CD8-positive, alpha-beta memory T cell (primary cell): ENCODE measurements around the gene RXRB. TPM values are rescaled to one million over a fixed set of nuclear protein-coding genes. Genes with fewer than 3 reads are reported as not detected.

Experiments
- CTCF ChIA-PET: fragments of 350-600 bp; sonication (Branson Sonifier 250); formaldehyde crosslinking; loops from one replicate; lab custom pipeline; 2021; ENCODE audit warnings: antibody characterized with exemption; lab: Charles Lee
- POLR2A ChIA-PET: fragments of 350-600 bp; sonication (Branson Sonifier 250); formaldehyde crosslinking; loops from one replicate; lab custom pipeline; 2021; ENCODE audit warnings: antibody characterized with exemption; lab: Charles Lee
- DNase-seq, 5 donors: peaks; one replicate each; pipeline versions ENCODE4 v3.0.0 to v3.0.0-alpha.2; 2020 to 2022; ENCODE audit warnings: mixed read lengths in 1 of 5
- H3K27ac ChIP-seq: one replicate; pipeline ENCODE4 v1.7.0; 2013; ENCODE audit warnings: low read depth, mild to moderate bottlenecking, low read length, moderate library complexity
- H3K27me3 ChIP-seq: 2 replicates; pipeline ENCODE4 v1.7.0; 2013; ENCODE audit warnings: low read length, mild to moderate bottlenecking; ENCODE audit not compliant: insufficient read depth, poor library complexity, severe bottlenecking
- H3K36me3 ChIP-seq: 2 replicates; pipeline ENCODE4 v1.7.0; 2013; ENCODE audit warnings: mild to moderate bottlenecking, low read length, moderate library complexity; ENCODE audit not compliant: insufficient read depth
- H3K4me1 ChIP-seq: 2 replicates; pipeline ENCODE4 v1.7.0; 2013; ENCODE audit warnings: mild to moderate bottlenecking, low read length, moderate library complexity; ENCODE audit not compliant: insufficient read depth
- H3K4me3 ChIP-seq: 2 replicates; pipeline ENCODE4 v1.7.0; 2013; ENCODE audit warnings: mild to moderate bottlenecking, low read length
- H3K9me3 ChIP-seq: 2 replicates; pipeline ENCODE4 v1.7.0; 2013; ENCODE audit warnings: mild to moderate bottlenecking, low read length
- H3K27ac Mint-ChIP-seq, 8 donors: one replicate each; pipeline ENCODE4 v1.8.0; 2020 to 2021; ENCODE audit warnings: mixed read lengths in 8 of 8, mild to moderate bottlenecking in 6 of 8, inconsistent platforms in 3 of 8, moderate library complexity in 3 of 8
- H3K27me3 Mint-ChIP-seq, 2 donors: one replicate each; pipeline ENCODE4 v1.8.0; 2020 to 2021; ENCODE audit warnings: mixed read lengths in 2 of 2, mild to moderate bottlenecking in 1 of 2, moderate library complexity in 1 of 2
- H3K36me3 Mint-ChIP-seq, 3 donors: one replicate each; pipeline ENCODE4 v1.8.0; 2020 to 2021; ENCODE audit warnings: mixed read lengths in 3 of 3, inconsistent platforms in 1 of 3, mild to moderate bottlenecking in 1 of 3
- H3K4me1 Mint-ChIP-seq, 3 donors: one replicate each; pipeline ENCODE4 v1.8.0; 2020 to 2021; ENCODE audit warnings: mixed read lengths in 3 of 3, inconsistent platforms in 1 of 3, mild to moderate bottlenecking in 1 of 3
- H3K4me3 Mint-ChIP-seq, 7 donors: one replicate each; pipeline ENCODE4 v1.8.0; 2020 to 2021; ENCODE audit warnings: mixed read lengths in 7 of 7, mild to moderate bottlenecking in 6 of 7, moderate library complexity in 4 of 7, inconsistent platforms in 2 of 7
- H3K9me3 Mint-ChIP-seq, 5 donors: one replicate each; pipeline ENCODE4 v1.8.0; 2020 to 2022; ENCODE audit warnings: mixed read lengths in 5 of 5, mild to moderate bottlenecking in 3 of 5, moderate library complexity in 2 of 5, inconsistent platforms in 1 of 5
- polyA plus RNA-seq: library from polyadenylated mRNA; unstranded; fragments of 300-500 nt; fragmentation: Illumina TruSeq; gene quantifications from one replicate; pipeline ENCODE4 v1.2.3, GENCODE V29; 2021
- total RNA-seq, 2 experiments: library from RNA; stranded (reverse); gene quantifications; one replicate each; pipeline ENCODE4 v1.2.3, GENCODE V29; 2021

Gene RXRB
- total and polyA plus RNA-seq, 3 experiments from 2014 or later, result 8.5 to 51.4 (median 47.1) TPM

- peak overlapping the region in 1 of 8 donors; percentile 14 for H3K27ac Mint-ChIP-seq
- H3K9me3 Mint-ChIP-seq, result no peaks in the 10 kb centered on the region
- no peak for DNase-seq
- Histone ChIP-seq H3K4me1 (peaks cover 6% of the 10 kb centered on the region), H3K9me3 (no peaks in the 10 kb centered on the region), H3K36me3 (no peaks in the 10 kb centered on the region), H3K27me3 (peaks cover 3% of the 10 kb centered on the region), H3K4me3 (no peak overlapping the region), H3K27ac (no peak overlapping the region)
- peaks cover 5 to 9% (median 6%) of the 10 kb centered on the region in 3 donors for H3K4me1 Mint-ChIP-seq
- H3K36me3 Mint-ChIP-seq, result no peaks in the 10 kb centered on the region
- ChIA-PET POLR2A (no interaction called here), CTCF (no interaction called here)
- no peak overlapping the region for H3K4me3 Mint-ChIP-seq
- peaks cover 6 to 17% of the 10 kb centered on the region in 2 donors for H3K27me3 Mint-ChIP-seq
These were observed 34.1 kb downstream of the RXRB start for GRCh38 chr6:33166363-33166762.

GRCh38 chr6:33165581-33166258, 34.7 kb downstream of the RXRB start:
- Histone ChIP-seq H3K27ac (no peak overlapping the region), H3K4me1 (peaks cover 11% of the 10 kb centered on the region), H3K27me3 (peaks cover 3% of the 10 kb centered on the region), H3K36me3 (no peaks in the 10 kb centered on the region), H3K9me3 (no peaks in the 10 kb centered on the region), H3K4me3 (no peak overlapping the region)
- POLR2A ChIA-PET, result no interaction called here
- H3K9me3 Mint-ChIP-seq, result no peaks in the 10 kb centered on the region
- no peak overlapping the region for H3K27ac Mint-ChIP-seq
- no peak for DNase-seq
- CTCF ChIA-PET, result interaction anchor here (9.7 kb wide), 1 partner anchor 84 kb away, joined by 101 read pairs; no protein-coding TSS in a partner anchor
- H3K4me1 Mint-ChIP-seq, result peaks cover 8 to 11% (median 11%) of the 10 kb centered on the region in 3 donors
- no peak overlapping the region for H3K4me3 Mint-ChIP-seq
- no peaks in the 10 kb centered on the region for H3K36me3 Mint-ChIP-seq
- H3K27me3 Mint-ChIP-seq, result peaks cover 6 to 17% of the 10 kb centered on the region in 2 donors

GRCh38 chr6:33164665-33165373, 35.6 kb downstream of the RXRB start:
- Histone ChIP-seq H3K27me3 (peaks cover 3% of the 10 kb centered on the region), H3K27ac (no peak overlapping the region), H3K4me1 (peaks cover 11% of the 10 kb centered on the region), H3K9me3 (no peaks in the 10 kb centered on the region), H3K36me3 (no peaks in the 10 kb centered on the region), H3K4me3 (no peak overlapping the region)
- no peak overlapping the region for H3K4me3 Mint-ChIP-seq
- DNase-seq, result no peak
- CTCF ChIA-PET, result interaction anchor here (9.7 kb wide), 1 partner anchor 85 kb away, joined by 101 read pairs; no protein-coding TSS in a partner anchor
- peaks cover 8 to 11% (median 11%) of the 10 kb centered on the region in 3 donors for H3K4me1 Mint-ChIP-seq
- H3K27ac Mint-ChIP-seq, result no peak overlapping the region
- no peaks in the 10 kb centered on the region for H3K36me3 Mint-ChIP-seq
- H3K9me3 Mint-ChIP-seq, result no peaks in the 10 kb centered on the region
- POLR2A ChIA-PET, result no interaction called here
- peaks cover 6 to 17% of the 10 kb centered on the region in 2 donors for H3K27me3 Mint-ChIP-seq

GRCh38 chr6:33164176-33164575, 36.3 kb downstream of the RXRB start:
- no peaks in the 10 kb centered on the region for H3K36me3 ChIP-seq
- no peaks in the 10 kb centered on the region for H3K36me3 Mint-ChIP-seq
- POLR2A ChIA-PET, result interaction anchor here (0.8 kb wide), 1 partner anchor 31 kb away, joined by 3 read pairs; no protein-coding TSS in a partner anchor

GRCh38 chr6:33163540-33163939, 36.9 kb downstream of the RXRB start:
- peaks cover 8 to 11% (median 11%) of the 10 kb centered on the region in 3 donors for H3K4me1 Mint-ChIP-seq
- no peak overlapping the region for H3K27ac ChIP-seq
- H3K27ac Mint-ChIP-seq, result peak overlapping the region in 1 of 8 donors; percentile 61
- no peaks in the 10 kb centered on the region for H3K9me3 ChIP-seq
- H3K36me3 ChIP-seq, result no peaks in the 10 kb centered on the region
- H3K36me3 Mint-ChIP-seq, result no peaks in the 10 kb centered on the region
- H3K9me3 Mint-ChIP-seq, result no peaks in the 10 kb centered on the region
- peaks cover 11% of the 10 kb centered on the region for H3K4me1 ChIP-seq
- POLR2A ChIA-PET, result interaction anchor here (0.8 kb wide), 1 partner anchor 32 kb away, joined by 3 read pairs; no protein-coding TSS in a partner anchor
- no peak for DNase-seq
- H3K4me3 ChIP-seq, result no peak overlapping the region
- H3K27me3 Mint-ChIP-seq, result peaks cover 3 to 17% of the 10 kb centered on the region in 2 donors
- CTCF ChIA-PET, result interaction anchor here (2.4 to 9.7 kb wide), 2 partner anchors 36 to 86 kb away, joined by 8 to 101 read pairs; partner anchors contain the start of genes RXRB and SLC39A7
- no peak overlapping the region for H3K4me3 Mint-ChIP-seq
- peaks cover 3% of the 10 kb centered on the region for H3K27me3 ChIP-seq

More at GRCh38 chr6:33164176-33164575, 36.3 kb downstream of the RXRB start:
- Histone ChIP-seq H3K27ac (no peak overlapping the region), H3K27me3 (peaks cover 3% of the 10 kb centered on the region), H3K9me3 (no peaks in the 10 kb centered on the region), H3K4me1 (peaks cover 11% of the 10 kb centered on the region), H3K4me3 (no peak overlapping the region)
- H3K27ac Mint-ChIP-seq, result peak overlapping the region in 1 of 8 donors; percentile 43
- H3K9me3 Mint-ChIP-seq, result no peaks in the 10 kb centered on the region
- H3K4me1 Mint-ChIP-seq, result peaks cover 8 to 11% (median 11%) of the 10 kb centered on the region in 3 donors
- no peak for DNase-seq
- CTCF ChIA-PET, result interaction anchor here (9.7 kb wide), 1 partner anchor 86 kb away, joined by 101 read pairs; no protein-coding TSS in a partner anchor
- H3K27me3 Mint-ChIP-seq, result peaks cover 5 to 17% of the 10 kb centered on the region in 2 donors
- peak overlapping the region in 1 of 7 donors; percentile 27 for H3K4me3 Mint-ChIP-seq

- Histone ChIP-seq H3K36me3 (no peaks in the 10 kb centered on the region), H3K4me1 (peaks cover 11% of the 10 kb centered on the region), H3K27ac (no peak overlapping the region), H3K4me3 (peak overlapping the region; percentile 55), H3K27me3 (peaks cover 3% of the 10 kb centered on the region), H3K9me3 (no peaks in the 10 kb centered on the region)
- POLR2A ChIA-PET, result interaction anchor here (2.3 kb wide), 1 partner anchor 87 kb away, joined by 13 read pairs; no protein-coding TSS in a partner anchor
- peak overlapping the region; percentile 71 to 97 (median 83) for H3K4me3 Mint-ChIP-seq
- H3K27me3 Mint-ChIP-seq, result peaks cover 3 to 19% of the 10 kb centered on the region in 2 donors
- no peaks in the 10 kb centered on the region for H3K36me3 Mint-ChIP-seq
- H3K9me3 Mint-ChIP-seq, result no peaks in the 10 kb centered on the region
- CTCF ChIA-PET, result interaction anchor here (0.9 to 9.7 kb wide), 9 partner anchors 12 to 274 kb away, joined by 3 to 101 read pairs (median 6); partner anchors contain the start of genes RXRB and SLC39A7
- peak; percentile 75 to 85 (median 77) for DNase-seq
- H3K27ac Mint-ChIP-seq, result peak overlapping the region in 7 of 8 donors; percentile 17 to 90 (median 69)
- H3K4me1 Mint-ChIP-seq, result peaks cover 8 to 11% (median 11%) of the 10 kb centered on the region in 3 donors
These were observed 38.8 kb downstream of the RXRB start for GRCh38 chr6:33161354-33162331.
